Transverse colon (tissue), 4 donors: ENCODE data around the gene NAA60. TPM values are rescaled to one million over a fixed set of nuclear protein-coding genes. Genes with fewer than 3 reads are reported as not detected.

ENCODE experiments used
- DNase-seq: peaks from one replicate; pipeline ENCODE4 v3.0.0-alpha.2; 2019
- H3K27ac ChIP-seq, 4 donors: fragments of 200-600 bp; sonication (generic); 2 replicates each; pipeline ENCODE4 v1.5.1; 2016 to 2018; ENCODE audit warnings: inconsistent platforms in 4 of 4
- H3K27me3 ChIP-seq: fragments of 200-600 bp; sonication (generic); 2 replicates; pipeline ENCODE4 v1.5.1; 2017; ENCODE audit warnings: inconsistent platforms
- H3K36me3 ChIP-seq, 4 donors: fragments of 200-600 bp; sonication (generic); 2 replicates each; pipeline ENCODE4 v1.5.1; 2017 to 2019; ENCODE audit warnings: inconsistent platforms in 4 of 4
- H3K4me1 ChIP-seq, 4 donors: fragments of 200-600 bp; sonication (generic); 2 replicates each; pipeline ENCODE4 v1.5.1; 2017 to 2020; ENCODE audit warnings: inconsistent platforms in 4 of 4
- H3K4me3 ChIP-seq, 4 donors: fragments of 200-600 bp; sonication (generic); 1 replicate in 1 of 4; 2 replicates in 3 of 4; pipeline versions ENCODE4 v1.5.1 to v1.6.1; 2017 to 2019; ENCODE audit warnings: inconsistent platforms in 4 of 4
- H3K9me3 ChIP-seq, 2 donors: fragments of 200-600 bp; sonication (generic); 2 replicates each; pipeline ENCODE4 v1.5.1; 2017 to 2019; ENCODE audit warnings: inconsistent platforms in 2 of 2
- EP300 ChIP-seq: sonication (generic); formaldehyde crosslinking; IDR thresholded peaks from one replicate; pipeline ENCODE4 v1.6.1; 2017; ENCODE audit warnings: antibody characterized with exemption, low read depth
- POLR2A ChIP-seq: fragments of 450-650 bp; IDR thresholded peaks from one replicate; pipeline ENCODE4 v1.6.1; 2016; ENCODE audit warnings: antibody characterized with exemption, mild to moderate bottlenecking, moderate library complexity
- POLR2AphosphoS5 ChIP-seq, 3 donors: sonication (generic); formaldehyde crosslinking; IDR thresholded peaks; one replicate each; pipeline ENCODE4 v1.6.1; 2016; ENCODE audit warnings: antibody characterized with exemption in 3 of 3
- WGBS, 2 donors: methylation state at CpG; one replicate each; pipeline ENCODE4 v1.1.5; 2018; ENCODE audit warnings: low coverage in 1 of 2; 5-methylcytosine and 5-hydroxymethylcytosine counted together
- in situ Hi-C, 4 donors: fragments of 200-750 bp; cut with MboI; loops; one replicate each; pipeline versions ENCODE4 v1.15.0 to v1.15.1; 2017; ENCODE audit warnings: low sequenced_read_pairs in 3 of 4, low pct_ligation_motif_present in 1 of 4, low pct_unique_long_range_greater_than_20kb in 1 of 4
- intact Hi-C: fragments of 100-400 bp; cut with DNase I; formaldehyde crosslinking; loops from one replicate; pipeline ENCODE4 v1.15.1; 2023; ENCODE audit warnings: low total_unique reads
- total RNA-seq, 4 donors: library from RNA; depleted of rRNA; stranded (reverse); fragments of >200 nt; gene quantifications; one replicate each; pipeline ENCODE4 v1.1.0, GENCODE V29; 2016
- TF ChIP-seq, protein P1 (sequence below), 5 experiments: fragments of 200-600 bp in 3 of 5; fragments of 450-650 bp in 2 of 5; sonication (generic) in 3 of 5; IDR thresholded peaks; 1 replicate in 2 of 5; 2 replicates in 3 of 5; pipeline ENCODE4 v1.5.1; 2016 to 2017; ENCODE audit warnings: antibody characterized with exemption in 5 of 5, inconsistent platforms in 3 of 5, mild to moderate bottlenecking in 2 of 5, moderate library complexity in 1 of 5

NAA60 gene
- total RNA-seq, 4 donors from 2014 or later: 57.3 to 247 (median 72.9) TPM

DNA sequence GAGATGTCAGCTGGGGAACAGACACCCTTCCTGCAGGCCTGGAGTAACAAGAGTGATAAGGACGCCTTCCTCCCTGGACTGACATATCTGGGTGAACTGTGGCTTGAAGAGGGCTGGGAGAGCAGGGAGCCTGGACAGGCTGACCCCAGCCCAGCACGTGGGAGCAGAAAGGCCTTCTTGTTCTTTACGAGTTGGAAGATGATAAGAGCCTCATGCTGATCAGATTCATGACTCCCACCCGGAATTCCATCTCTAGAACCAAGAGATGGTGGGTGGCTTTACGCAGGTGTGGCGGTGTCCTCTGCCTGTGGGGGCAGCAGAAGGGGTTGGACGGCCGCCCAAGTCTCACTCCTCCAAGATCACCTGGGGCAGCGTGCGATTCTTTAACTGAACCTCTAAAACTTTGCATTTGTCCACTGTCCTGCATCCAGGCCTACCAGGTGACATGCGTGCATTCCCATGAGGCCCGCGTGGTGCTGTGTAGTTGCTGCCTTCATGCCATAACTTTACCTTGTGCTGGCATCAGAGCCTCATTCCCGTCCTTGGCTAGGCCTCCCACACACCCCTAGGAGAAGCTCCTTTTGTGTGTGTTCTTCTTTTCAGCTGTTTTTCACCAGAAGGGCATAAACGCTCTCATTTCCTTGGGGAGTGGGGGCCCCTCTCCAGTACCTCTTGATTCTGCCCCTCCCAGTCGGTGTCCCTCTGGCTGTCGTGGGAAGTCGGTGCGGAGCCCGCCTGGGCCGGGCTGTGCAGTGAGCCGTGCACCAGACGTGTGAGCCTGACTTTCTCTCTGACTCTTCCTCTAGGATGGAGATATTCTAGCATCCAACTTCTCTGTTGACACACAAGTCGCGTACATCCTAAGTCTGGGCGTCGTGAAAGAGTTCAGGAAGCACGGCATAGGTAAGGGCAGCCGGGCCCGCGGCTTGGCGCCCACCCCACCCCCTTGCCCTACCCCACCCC is 38.5 kb downstream of the NAA60 start:
- TF ChIP-seq POLR2A: no peak
- TF ChIP-seq, protein P1, sequence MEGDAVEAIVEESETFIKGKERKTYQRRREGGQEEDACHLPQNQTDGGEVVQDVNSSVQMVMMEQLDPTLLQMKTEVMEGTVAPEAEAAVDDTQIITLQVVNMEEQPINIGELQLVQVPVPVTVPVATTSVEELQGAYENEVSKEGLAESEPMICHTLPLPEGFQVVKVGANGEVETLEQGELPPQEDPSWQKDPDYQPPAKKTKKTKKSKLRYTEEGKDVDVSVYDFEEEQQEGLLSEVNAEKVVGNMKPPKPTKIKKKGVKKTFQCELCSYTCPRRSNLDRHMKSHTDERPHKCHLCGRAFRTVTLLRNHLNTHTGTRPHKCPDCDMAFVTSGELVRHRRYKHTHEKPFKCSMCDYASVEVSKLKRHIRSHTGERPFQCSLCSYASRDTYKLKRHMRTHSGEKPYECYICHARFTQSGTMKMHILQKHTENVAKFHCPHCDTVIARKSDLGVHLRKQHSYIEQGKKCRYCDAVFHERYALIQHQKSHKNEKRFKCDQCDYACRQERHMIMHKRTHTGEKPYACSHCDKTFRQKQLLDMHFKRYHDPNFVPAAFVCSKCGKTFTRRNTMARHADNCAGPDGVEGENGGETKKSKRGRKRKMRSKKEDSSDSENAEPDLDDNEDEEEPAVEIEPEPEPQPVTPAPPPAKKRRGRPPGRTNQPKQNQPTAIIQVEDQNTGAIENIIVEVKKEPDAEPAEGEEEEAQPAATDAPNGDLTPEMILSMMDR (IDR thresholded peaks at IDR 0.05): no peak
- no peak for TF ChIP-seq POLR2AphosphoS5 (IDR thresholded peaks at IDR 0.05)
- TF ChIP-seq EP300: no peak
- Histone ChIP-seq H3K4me1 (peaks cover 0 to 13% (median 9%) of the 10 kb centered on the region in 4 donors), H3K4me3 (no peak overlapping the region), H3K36me3 (peaks cover 0 to 65% (median 24%) of the 10 kb centered on the region in 4 donors), H3K9me3 (no peaks in the 10 kb centered on the region), H3K27me3 (no peaks in the 10 kb centered on the region), H3K27ac (no peak overlapping the region)
- in situ Hi-C loops: no loop called here
- no peak for DNase-seq
- intact Hi-C loops: no loop called here
- 91 to 94% methylated on average over 7 to 32 of the region's 32 CpGs for WGBS, 2 donors

DNA sequence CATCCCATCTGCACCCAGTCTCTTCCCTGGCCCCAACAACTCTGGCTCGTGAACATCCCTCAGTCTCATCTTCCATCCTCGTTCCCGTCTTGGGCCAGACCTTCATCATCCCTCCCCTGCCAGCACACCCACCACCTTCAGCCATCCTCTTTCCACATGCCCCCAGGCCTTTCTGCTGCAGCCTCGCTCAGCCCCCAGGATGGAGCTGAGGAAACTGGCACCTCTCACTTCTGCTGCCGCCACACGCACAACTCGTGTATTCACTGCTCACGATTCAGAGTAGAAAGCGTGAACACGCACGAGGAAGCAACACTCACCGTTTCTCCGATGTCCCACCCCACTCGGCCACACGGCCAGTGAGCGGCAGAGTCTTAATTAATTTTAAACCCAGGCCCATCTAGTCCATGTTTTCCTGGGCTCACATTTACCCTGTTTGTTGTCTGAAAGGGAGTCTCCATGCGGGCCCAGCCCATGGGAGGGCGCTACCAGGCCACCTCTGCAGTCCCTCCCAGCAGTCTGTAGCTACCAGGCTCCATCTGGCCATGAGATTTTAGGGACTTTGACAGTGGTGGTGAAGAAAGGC is 39.3 kb downstream of the NAA60 start:
- intact Hi-C loops (no loop called here), in situ Hi-C loops (no loop called here)
- H3K4me3 ChIP-seq: no peak overlapping the region
- no peaks in the 10 kb centered on the region for H3K27me3 ChIP-seq
- peaks cover 0 to 12% (median 8%) of the 10 kb centered on the region in 4 donors for H3K4me1 ChIP-seq
- no peak overlapping the region for H3K27ac ChIP-seq
- no peaks in the 10 kb centered on the region for H3K9me3 ChIP-seq
- TF ChIP-seq, protein P1 (IDR thresholded peaks at IDR 0.05): no peak
- TF ChIP-seq EP300 (no peak), POLR2AphosphoS5 (IDR thresholded peaks at IDR 0.05) (no peak), POLR2A (no peak)
- H3K36me3 ChIP-seq: peaks cover 0 to 65% (median 24%) of the 10 kb centered on the region in 4 donors
- DNase-seq: no peak
- WGBS, 2 donors: 93% methylated on average over 18 of the region's 18 CpGs; no CpG with 5 or more reads in 1 of the 2 donors

DNA sequence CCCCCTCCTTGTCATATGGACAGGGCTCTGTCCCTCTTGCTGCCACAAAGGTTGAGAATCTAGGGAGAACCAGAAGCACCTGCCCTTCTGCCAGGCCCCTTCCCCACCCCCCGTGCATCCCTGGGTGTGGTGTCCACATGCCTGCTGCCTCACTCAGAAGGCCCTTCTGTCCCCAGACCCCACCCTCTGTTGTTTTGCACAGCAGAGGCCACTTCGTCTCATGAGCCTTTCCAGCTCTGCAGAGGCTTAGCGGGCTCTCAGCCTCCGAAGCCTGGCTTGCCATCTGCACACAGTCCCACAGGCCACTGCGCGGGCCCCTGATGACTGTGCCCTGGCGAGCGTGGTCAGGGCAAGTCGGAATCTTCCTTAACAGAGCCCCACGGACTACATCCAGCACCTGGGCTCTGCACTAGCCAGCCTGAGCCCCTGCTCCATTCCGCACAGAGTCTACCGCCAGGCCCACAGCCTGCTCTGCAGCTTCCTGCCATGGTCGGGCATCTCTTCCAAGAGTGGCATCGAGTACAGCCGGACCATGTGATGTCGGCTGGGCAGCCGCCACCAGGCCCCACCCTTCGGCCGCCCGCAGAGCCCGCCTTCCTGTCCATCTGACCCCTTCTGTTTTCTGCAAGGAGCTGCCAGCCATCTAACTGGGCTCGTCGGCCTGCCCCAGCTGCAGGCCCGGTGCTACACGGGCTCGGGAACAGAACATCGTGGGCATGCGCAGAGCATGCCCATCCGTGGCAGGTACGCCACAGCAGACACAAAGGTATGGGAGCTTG is 41.0 kb downstream of the NAA60 start:
- intact Hi-C loops (no loop called here), in situ Hi-C loops (no loop called here)
- TF ChIP-seq, protein P1 (IDR thresholded peaks at IDR 0.05): no peak
- no peak for TF ChIP-seq POLR2A
- Histone ChIP-seq H3K27ac (no peak overlapping the region), H3K4me1 (no peaks in the 10 kb centered on the region), H3K27me3 (no peaks in the 10 kb centered on the region), H3K4me3 (no peak overlapping the region), H3K36me3 (peaks cover 0 to 63% (median 24%) of the 10 kb centered on the region in 4 donors), H3K9me3 (no peaks in the 10 kb centered on the region)
- 90% methylated on average over 29 of the region's 30 CpGs; no CpG with 5 or more reads in 1 of the 2 donors for WGBS, 2 donors
- no peak for DNase-seq
